Stimulated activated CD8-positive, alpha-beta memory T cell treated with anti-CD3 and anti-CD28 coated beads, Interleukin-7, amount 100 ng/mL, for 48 hours (primary cell): ENCODE data around the gene ADGRL3.

ENCODE experiments used
- DNase-seq, 2 donors: peaks; one replicate each; pipeline ENCODE4 v3.0.0-alpha.2; 2020; ENCODE audit warnings: low read depth in 1 of 2; ENCODE audit errors: extremely low read depth in 1 of 2

ADGRL3 gene

DNA sequence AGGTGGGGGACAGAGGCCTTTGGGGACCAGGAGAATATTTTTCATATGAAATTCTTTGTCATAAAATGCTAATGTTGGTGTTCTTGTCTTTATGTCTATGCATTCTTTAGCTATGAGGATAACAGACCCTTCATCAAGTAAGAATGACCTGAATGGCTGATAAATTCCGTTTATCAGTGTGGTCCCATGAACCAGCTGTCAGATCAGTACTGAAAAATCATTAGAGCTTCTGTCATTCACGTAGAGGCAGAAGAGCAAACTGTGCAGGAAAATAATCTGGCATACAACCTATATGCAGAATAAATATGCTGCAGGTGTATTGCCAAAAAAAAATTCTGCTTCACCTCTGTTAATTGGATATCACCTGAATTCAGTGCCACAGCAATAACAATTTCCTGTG lies 828.6 kb downstream of the ADGRL3 start:
- no peak for DNase-seq

GRCh38 chr4:62030958-62031357 lies 830.8 kb downstream of the ADGRL3 start:
- DNase-seq = no peak

- DNase-seq = no peak
These were observed 837.4 kb downstream of the ADGRL3 start for GRCh38 chr4:62037571-62037970.

- DNase-seq = no peak
These were observed 851.2 kb downstream of the ADGRL3 start for GRCh38 chr4:62051332-62051731.

DNA sequence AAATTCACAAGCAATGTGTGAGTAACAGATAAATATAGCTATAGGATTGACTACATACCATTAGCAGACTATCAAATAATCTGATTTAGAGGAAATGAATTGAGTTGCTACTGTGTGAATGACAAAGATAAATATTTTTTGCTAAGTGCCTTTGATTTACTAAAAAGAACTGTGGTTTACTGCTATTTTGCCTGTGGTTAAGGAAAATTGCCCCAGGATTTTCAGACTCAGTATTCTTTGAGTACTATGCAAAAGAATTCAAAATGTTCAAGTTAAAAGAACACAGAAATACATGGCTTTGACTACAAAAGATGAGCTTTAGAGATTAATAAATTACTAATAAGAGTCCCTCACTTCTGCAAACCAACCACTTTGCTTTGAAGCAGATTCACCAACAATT lies 853.8 kb downstream of the ADGRL3 start:
- DNase-seq = no peak

DNA sequence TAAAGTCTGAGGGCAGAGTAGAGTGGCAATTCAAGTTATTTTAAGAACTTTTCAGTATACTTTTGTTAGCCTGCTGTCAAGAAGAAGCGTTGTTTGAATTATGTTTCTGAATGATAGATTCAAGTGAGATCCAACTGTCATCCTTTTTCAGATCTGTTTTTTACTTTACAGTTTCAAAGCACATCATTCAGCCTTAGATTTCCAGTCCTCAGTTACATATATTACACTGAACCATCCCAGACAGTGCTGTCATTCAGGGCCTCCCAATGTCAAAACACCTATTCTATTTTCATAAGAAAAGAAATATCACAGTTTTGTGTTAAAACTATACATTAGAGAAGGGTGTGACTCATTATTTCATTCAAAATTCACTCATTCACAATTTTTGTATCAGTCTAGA lies 856.9 kb downstream of the ADGRL3 start:
- no peak for DNase-seq

- DNase-seq = no peak
These were observed 858.4 kb downstream of the ADGRL3 start for GRCh38 chr4:62058571-62058970.

- no peak for DNase-seq
These were observed 870.2 kb downstream of the ADGRL3 start for GRCh38 chr4:62070291-62070852.

DNA sequence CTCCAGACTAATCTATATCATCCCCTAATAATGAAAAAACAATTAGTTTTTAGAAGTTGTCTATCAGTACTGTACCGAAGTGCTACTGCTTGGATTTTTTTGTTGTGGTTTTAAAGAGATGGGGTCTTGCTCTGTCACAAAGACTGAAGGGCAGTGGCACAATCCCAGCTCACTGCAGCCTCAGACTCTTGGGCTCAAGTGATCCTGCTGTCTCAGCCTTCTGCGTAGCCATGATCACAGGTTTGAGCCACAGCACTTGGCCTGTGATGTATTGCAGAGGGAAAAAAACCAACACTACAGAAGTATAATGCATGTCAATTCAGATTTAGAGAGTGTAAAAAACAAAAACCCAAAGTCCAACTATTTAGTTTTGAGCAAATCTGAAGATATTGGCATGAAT lies 875.0 kb downstream of the ADGRL3 start:
- DNase-seq = no peak

GRCh38 chr4:62075521-62075920 lies 875.4 kb downstream of the ADGRL3 start:
- no peak for DNase-seq

DNA sequence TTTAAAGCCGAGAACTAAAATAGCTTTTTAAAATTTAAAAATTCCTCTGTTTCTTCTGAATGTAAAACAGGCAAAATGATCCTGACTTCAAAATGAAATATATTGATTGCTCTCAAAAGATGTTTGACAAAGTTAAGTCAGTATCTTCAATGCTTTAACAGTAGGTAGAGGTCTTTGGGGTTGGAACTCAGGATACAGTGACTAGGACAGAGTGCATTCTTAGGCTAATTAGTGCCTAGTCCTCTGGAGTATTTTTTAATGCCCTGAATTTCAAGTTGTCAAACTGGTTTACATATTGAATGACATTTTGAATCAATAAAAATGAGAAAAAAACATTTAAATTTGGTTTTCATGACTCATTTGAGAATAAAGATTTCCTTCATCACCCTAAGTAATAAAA lies 877.3 kb downstream of the ADGRL3 start:
- no peak for DNase-seq

GRCh38 chr4:62080431-62080830 lies 880.3 kb downstream of the ADGRL3 start:
- DNase-seq = no peak

GRCh38 chr4:62087706-62088105 lies 887.6 kb downstream of the ADGRL3 start:
- no peak for DNase-seq

GRCh38 chr4:62093735-62094134 lies 893.6 kb downstream of the ADGRL3 start:
- DNase-seq = no peak

DNA sequence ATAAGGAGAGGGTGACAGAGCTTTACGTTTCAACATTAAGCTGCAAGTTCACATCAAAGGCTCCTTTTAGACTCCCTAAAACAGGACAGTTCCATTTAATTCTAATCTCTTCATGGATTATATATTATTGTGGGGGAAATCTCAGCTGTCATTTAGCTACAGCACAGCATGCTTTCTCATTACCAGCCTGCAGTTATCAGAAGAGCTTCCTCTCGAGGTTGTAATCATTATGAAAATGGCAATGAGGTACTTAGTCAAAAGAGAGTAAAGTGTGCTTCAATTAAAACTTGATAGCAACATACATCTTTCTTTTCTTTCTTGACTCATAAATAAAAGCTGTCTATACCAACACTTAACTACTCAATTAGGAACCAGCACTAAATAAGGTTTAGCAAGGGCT lies 896.8 kb downstream of the ADGRL3 start:
- DNase-seq = no peak

- no peak for DNase-seq
These were observed 915.1 kb downstream of the ADGRL3 start for GRCh38 chr4:62115216-62115615.

DNA sequence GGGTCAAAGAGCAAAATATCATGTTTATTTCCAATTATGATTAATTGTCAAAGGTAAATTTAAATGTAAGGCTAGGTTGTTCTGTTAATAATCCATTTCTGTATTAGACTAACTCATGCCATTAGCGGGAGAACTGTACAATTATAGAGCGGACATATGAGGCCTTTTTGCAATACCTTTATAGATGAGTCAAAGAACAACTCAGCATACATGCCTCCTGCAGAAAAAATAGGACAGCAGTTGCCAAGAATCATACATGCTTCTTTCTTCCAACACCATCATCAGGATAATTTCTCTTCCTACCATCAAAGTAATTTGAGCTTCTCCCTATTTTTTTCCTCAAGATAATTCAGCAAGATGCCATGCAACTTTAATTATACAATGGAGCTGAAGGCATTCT lies 917.8 kb downstream of the ADGRL3 start:
- no peak for DNase-seq

DNA sequence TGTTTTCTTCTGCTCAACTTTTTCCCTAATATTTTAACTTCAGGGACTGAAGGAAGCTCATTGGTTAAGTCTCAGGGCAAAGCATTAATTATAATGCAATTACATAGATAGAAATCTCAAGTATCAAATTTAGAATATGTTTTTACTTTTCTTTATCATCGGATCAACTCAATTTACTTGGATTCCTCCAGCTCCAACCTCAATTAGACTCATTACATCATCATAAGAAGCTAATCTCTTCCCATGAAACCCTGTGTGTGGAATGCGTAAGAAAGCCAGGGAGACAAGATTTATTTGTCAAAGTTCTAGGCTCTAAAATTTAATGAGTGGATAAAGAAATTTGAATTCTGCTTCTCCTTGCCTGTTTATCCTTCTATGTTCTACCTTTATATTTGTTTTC lies 918.4 kb downstream of the ADGRL3 start:
- DNase-seq = no peak

DNA sequence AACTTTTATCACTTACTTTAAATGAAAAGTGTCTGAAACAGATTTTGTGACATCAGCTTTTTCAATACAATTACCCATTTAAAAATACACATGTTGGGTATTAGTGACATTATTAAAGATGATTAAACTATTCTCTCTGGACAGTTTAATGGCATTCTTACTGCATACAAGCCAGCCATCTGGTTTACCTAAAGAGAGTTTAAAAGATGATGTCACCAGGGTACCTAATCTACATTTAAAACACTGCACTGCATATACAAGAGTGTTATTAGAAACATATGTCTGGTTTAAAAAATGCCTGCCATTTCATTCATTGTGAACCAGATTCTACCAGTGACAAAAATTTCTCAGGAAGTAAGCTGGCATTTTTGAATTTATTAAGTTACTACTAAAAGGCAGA lies 919.1 kb downstream of the ADGRL3 start:
- DNase-seq = no peak

- DNase-seq = no peak
These were observed 926.1 kb downstream of the ADGRL3 start for GRCh38 chr4:62126064-62126732.
